Peyer's patch (tissue), 4 donors: ENCODE data around the gene POC1A.

Experiments used
- POLR2A ChIP-seq, 2 donors: fragments of 450-650 bp; IDR thresholded peaks; one replicate each; pipeline ENCODE4 v1.5.1; 2017; ENCODE audit warnings: antibody characterized with exemption in 2 of 2, mild to moderate bottlenecking in 2 of 2, moderate library complexity in 2 of 2
- TF ChIP-seq, protein P1 (sequence below), 6 experiments: fragments of 450-650 bp in 4 of 6; fragments of 200-600 bp in 2 of 6; sonication (generic) in 1 of 6; IDR thresholded peaks; one replicate each; pipeline ENCODE4 v1.5.1; 2017 to 2019; ENCODE audit warnings: antibody characterized with exemption in 6 of 6, mild to moderate bottlenecking in 3 of 6, moderate library complexity in 1 of 6

DNA sequence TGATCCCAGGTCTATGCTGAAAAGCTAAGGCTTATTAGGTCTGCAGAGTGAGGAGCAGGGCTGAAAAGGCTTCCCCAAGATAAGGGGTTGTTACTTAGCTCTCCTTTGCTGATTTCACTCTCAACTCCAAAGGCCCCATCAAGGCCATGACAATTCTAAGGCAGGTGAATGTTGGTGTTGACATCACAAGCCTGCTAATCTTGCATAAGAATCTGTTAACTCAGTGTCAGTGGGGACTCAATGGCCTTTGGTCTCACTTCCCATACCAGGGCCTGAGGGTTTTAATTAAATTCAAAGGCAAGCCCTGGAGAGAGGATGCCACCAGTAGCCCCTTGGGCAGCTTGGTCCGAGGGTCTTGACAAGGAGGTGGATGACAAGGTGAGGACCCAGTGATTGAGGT lies 34.3 kb upstream of the POC1A start:
- TF ChIP-seq, protein P1, sequence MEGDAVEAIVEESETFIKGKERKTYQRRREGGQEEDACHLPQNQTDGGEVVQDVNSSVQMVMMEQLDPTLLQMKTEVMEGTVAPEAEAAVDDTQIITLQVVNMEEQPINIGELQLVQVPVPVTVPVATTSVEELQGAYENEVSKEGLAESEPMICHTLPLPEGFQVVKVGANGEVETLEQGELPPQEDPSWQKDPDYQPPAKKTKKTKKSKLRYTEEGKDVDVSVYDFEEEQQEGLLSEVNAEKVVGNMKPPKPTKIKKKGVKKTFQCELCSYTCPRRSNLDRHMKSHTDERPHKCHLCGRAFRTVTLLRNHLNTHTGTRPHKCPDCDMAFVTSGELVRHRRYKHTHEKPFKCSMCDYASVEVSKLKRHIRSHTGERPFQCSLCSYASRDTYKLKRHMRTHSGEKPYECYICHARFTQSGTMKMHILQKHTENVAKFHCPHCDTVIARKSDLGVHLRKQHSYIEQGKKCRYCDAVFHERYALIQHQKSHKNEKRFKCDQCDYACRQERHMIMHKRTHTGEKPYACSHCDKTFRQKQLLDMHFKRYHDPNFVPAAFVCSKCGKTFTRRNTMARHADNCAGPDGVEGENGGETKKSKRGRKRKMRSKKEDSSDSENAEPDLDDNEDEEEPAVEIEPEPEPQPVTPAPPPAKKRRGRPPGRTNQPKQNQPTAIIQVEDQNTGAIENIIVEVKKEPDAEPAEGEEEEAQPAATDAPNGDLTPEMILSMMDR (IDR thresholded peaks at IDR 0.05) = no peak
- no peak for TF ChIP-seq POLR2A (IDR thresholded peaks at IDR 0.05)
